CD4-positive, alpha-beta T cell (primary cell): ENCODE measurements around the gene KCNC4. TPM values are rescaled to one million over a fixed set of nuclear protein-coding genes. Genes with fewer than 3 reads are reported as not detected.

ENCODE experiments used
- ATAC-seq: fragments of 200-7000 bp; cut with Tn5 transposase; one replicate; pipeline ENCODE4 v1.10.0; 2022; ENCODE audit warnings: mild to moderate bottlenecking; ENCODE audit not compliant: poor library complexity
- CTCF ChIA-PET: fragments of 350-600 bp; sonication (Branson Sonifier 250); formaldehyde crosslinking; loops from one replicate; lab custom pipeline; 2021; ENCODE audit warnings: antibody characterized with exemption, inconsistent platforms; lab: Charles Lee
- POLR2A ChIA-PET: fragments of 350-600 bp; sonication (Branson Sonifier 250); formaldehyde crosslinking; loops from one replicate; lab custom pipeline; 2021; ENCODE audit warnings: antibody characterized with exemption, inconsistent platforms; lab: Charles Lee
- DNase-seq, 14 experiments: peaks; one replicate each; pipeline ENCODE4 v3.0.0-alpha.2; 2013 to 2020; ENCODE audit warnings: mixed read lengths in 2 of 14
- H3K27ac ChIP-seq, 2 donors: one replicate each; pipeline versions ENCODE4 v1.5.1 to v1.7.0; 2013; ENCODE audit warnings: low read length in 2 of 2, low read depth in 1 of 2, mild to moderate bottlenecking in 1 of 2
- H3K27me3 ChIP-seq, 2 experiments: 1 replicate in 1 of 2; 2 replicates in 1 of 2; pipeline versions ENCODE4 v1.6.1 to v1.7.0; 2013; ENCODE audit warnings: low read length in 2 of 2, control low read depth in 1 of 2, mild to moderate bottlenecking in 1 of 2, moderate library complexity in 1 of 2; ENCODE audit not compliant: insufficient read depth in 2 of 2, control insufficient read depth in 1 of 2
- H3K36me3 ChIP-seq: one replicate; pipeline ENCODE4 v1.6.1; 2013; ENCODE audit warnings: low read length, control low read depth; ENCODE audit not compliant: insufficient read depth
- H3K4me1 ChIP-seq: one replicate; pipeline ENCODE4 v1.6.1; 2013; ENCODE audit warnings: low read length, control low read depth; ENCODE audit not compliant: insufficient read depth
- H3K4me3 ChIP-seq: one replicate; pipeline ENCODE4 v1.5.1; 2013; ENCODE audit warnings: mild to moderate bottlenecking, low read length, moderate library complexity
- H3K9me3 ChIP-seq, 2 experiments: 1 replicate in 1 of 2; 2 replicates in 1 of 2; pipeline versions ENCODE4 v1.6.1 to v1.7.0; 2013; ENCODE audit warnings: low read length in 2 of 2, mild to moderate bottlenecking in 2 of 2, control low read depth in 1 of 2, moderate library complexity in 1 of 2; ENCODE audit not compliant: control insufficient read depth in 1 of 2, insufficient read depth in 1 of 2
- H3K27ac Mint-ChIP-seq: one replicate; pipeline ENCODE4 v1.8.0; 2020; ENCODE audit warnings: mixed read lengths
- H3K27me3 Mint-ChIP-seq: one replicate; pipeline ENCODE4 v1.8.0; 2021; ENCODE audit warnings: mixed read lengths
- H3K36me3 Mint-ChIP-seq: one replicate; pipeline ENCODE4 v1.8.0; 2021; ENCODE audit warnings: low read depth, mixed read lengths
- H3K4me1 Mint-ChIP-seq: one replicate; pipeline ENCODE4 v1.8.0; 2021; ENCODE audit warnings: low read depth, mixed read lengths
- H3K4me3 Mint-ChIP-seq: one replicate; pipeline ENCODE4 v1.8.0; 2020; ENCODE audit warnings: mild to moderate bottlenecking, mixed read lengths
- H3K9me3 Mint-ChIP-seq: one replicate; pipeline ENCODE4 v1.8.0; 2020; ENCODE audit warnings: mixed read lengths
- CTCF ChIP-seq: fragments of 200-600 bp; IDR thresholded peaks from one replicate; pipeline ENCODE4 v1.8.0; 2022; ENCODE audit warnings: antibody characterized with exemption, mild to moderate bottlenecking
- intact Hi-C, 2 experiments: fragments of 100-400 bp; cut with DNase I in 1 of 2; cut with micrococcal nuclease in 1 of 2; formaldehyde crosslinking; loops; one replicate each; pipeline versions ENCODE4 v1.15.1 to v1.9.0; 2023 to 2025; cut with DNase I, micrococcal nuclease
- total RNA-seq, 174 experiments: library from RNA in 2 of 174; stranded (reverse) in 2 of 174; gene quantifications; one replicate each; pipeline ENCODE4 v1.2.3 and lab custom pipeline; 2021 to 2026

Gene KCNC4
- total RNA-seq, 2 experiments from 2014 or later, result 16.5 to 17.7 TPM

- POLR2A ChIA-PET, result no interaction called here
- Histone ChIP-seq H3K9me3 (no peaks in the 10 kb centered on the region), H3K36me3 (peaks cover 10% of the 10 kb centered on the region), H3K4me1 (peaks cover under 1% of the 10 kb centered on the region), H3K4me3 (no peak overlapping the region), H3K27ac (no peak overlapping the region), H3K27me3 (no peaks in the 10 kb centered on the region)
- no peak for DNase-seq
- H3K36me3 Mint-ChIP-seq, result peaks cover 8% of the 10 kb centered on the region
- H3K4me3 Mint-ChIP-seq, result no peak overlapping the region
- ATAC-seq, result no peak
- no peak for TF ChIP-seq CTCF
- CTCF ChIA-PET, result no interaction called here
- H3K27ac Mint-ChIP-seq, result no peak overlapping the region
- no peaks in the 10 kb centered on the region for H3K27me3 Mint-ChIP-seq
- H3K9me3 Mint-ChIP-seq, result no peaks in the 10 kb centered on the region
- intact Hi-C loops, result no loop called here
- no peaks in the 10 kb centered on the region for H3K4me1 Mint-ChIP-seq
Measured at GRCh38 chr1:110221119-110221518, 11.0 kb downstream of the KCNC4 start.

- CTCF ChIA-PET, result interaction anchor here (0.5 kb wide), 1 partner anchor 56 kb away, joined by 3 read pairs; no protein-coding TSS in a partner anchor
- DNase-seq (no peak), ATAC-seq (no peak)
- Histone ChIP-seq H3K4me1 (no peaks in the 10 kb centered on the region), H3K4me3 (no peak overlapping the region), H3K36me3 (peaks cover 14% of the 10 kb centered on the region), H3K27me3 (no peaks in the 10 kb centered on the region), H3K27ac (no peak overlapping the region), H3K9me3 (no peaks in the 10 kb centered on the region)
- TF ChIP-seq CTCF, result no peak
- no peak overlapping the region for H3K27ac Mint-ChIP-seq
- H3K36me3 Mint-ChIP-seq, result peaks cover 18% of the 10 kb centered on the region
- H3K9me3 Mint-ChIP-seq, result no peaks in the 10 kb centered on the region
- POLR2A ChIA-PET, result no interaction called here
- intact Hi-C loops, result no loop called here
- no peaks in the 10 kb centered on the region for H3K4me1 Mint-ChIP-seq
- no peak overlapping the region for H3K4me3 Mint-ChIP-seq
- no peaks in the 10 kb centered on the region for H3K27me3 Mint-ChIP-seq
Measured at GRCh38 chr1:110223127-110223526, 13.0 kb downstream of the KCNC4 start.

GRCh38 chr1:110223581-110223980 lies 13.5 kb downstream of the KCNC4 start:
- Histone ChIP-seq H3K4me3 (no peak overlapping the region), H3K27ac (no peak overlapping the region), H3K4me1 (no peaks in the 10 kb centered on the region), H3K9me3 (no peaks in the 10 kb centered on the region), H3K36me3 (peaks cover 14% of the 10 kb centered on the region), H3K27me3 (no peaks in the 10 kb centered on the region)
- intact Hi-C loops, result no loop called here
- H3K4me1 Mint-ChIP-seq, result no peaks in the 10 kb centered on the region
- H3K27ac Mint-ChIP-seq, result no peak overlapping the region
- DNase-seq, result no peak
- TF ChIP-seq CTCF, result no peak
- peaks cover 18% of the 10 kb centered on the region for H3K36me3 Mint-ChIP-seq
- no peaks in the 10 kb centered on the region for H3K27me3 Mint-ChIP-seq
- POLR2A ChIA-PET, result no interaction called here
- no peak for ATAC-seq
- H3K4me3 Mint-ChIP-seq, result no peak overlapping the region
- CTCF ChIA-PET, result interaction anchor here (0.5 kb wide), 1 partner anchor 56 kb away, joined by 3 read pairs; no protein-coding TSS in a partner anchor
- no peaks in the 10 kb centered on the region for H3K9me3 Mint-ChIP-seq
